GM18951 (cell line): ENCODE measurements around the gene SLC35F3.

ENCODE experiments used
- POLR2A ChIP-seq: IDR thresholded peaks from 4 replicates; pipeline ENCODE4 v1.6.1; 2011; ENCODE audit warnings: mild to moderate bottlenecking; ENCODE audit not compliant: insufficient read length, insufficient read depth; ENCODE audit errors: extremely low read depth
- in situ Hi-C: fragments of 300-500 bp; cut with MboI; formaldehyde crosslinking; loops from one replicate; pipeline ENCODE4 v1.12.0; 2022; ENCODE audit warnings: low sequenced_read_pairs, mixed read lengths, inconsistent platforms; ENCODE audit not compliant: unreplicated experiment

The SLC35F3 gene

DNA sequence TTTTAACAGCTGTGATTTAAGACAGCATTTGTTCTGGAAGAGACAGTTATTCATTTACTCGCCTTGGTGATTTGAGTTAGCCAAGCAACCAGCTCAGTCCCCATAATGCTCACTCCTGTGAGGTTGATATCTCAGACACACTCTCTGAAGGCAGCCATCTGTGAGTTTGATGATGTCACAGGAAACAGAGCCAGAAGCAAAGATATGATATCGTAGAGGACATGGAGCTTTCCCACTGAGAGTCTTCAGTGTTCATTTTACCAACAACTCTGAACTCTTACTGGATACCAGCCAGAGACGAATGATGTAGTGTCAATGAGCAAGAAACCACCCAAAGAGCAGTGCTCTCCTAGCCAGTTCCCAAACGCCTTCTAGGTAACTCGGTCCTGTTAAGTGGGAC lies 219.4 kb downstream of the SLC35F3 start:
- in situ Hi-C loops, result no loop called here
- TF ChIP-seq POLR2A, result no peak

DNA sequence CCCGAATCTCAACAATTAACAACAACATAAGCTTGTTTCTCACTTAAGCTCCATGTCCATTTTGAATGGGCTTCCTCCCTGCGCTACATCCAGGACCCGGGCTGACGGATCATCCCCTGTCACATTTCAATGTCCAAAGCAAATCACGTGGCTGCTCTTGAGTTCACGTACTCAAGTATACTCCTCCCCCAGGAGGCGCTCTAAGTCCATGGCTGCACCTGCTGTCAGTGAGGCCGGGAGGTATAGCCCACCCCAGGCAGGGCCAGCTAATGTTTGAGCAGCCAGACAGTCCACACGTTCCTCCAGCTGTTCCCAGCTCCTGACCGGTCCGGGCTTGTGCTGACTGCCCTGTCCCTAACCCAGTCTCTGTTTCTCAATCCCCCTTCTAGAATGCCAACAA lies 220.8 kb downstream of the SLC35F3 start:
- in situ Hi-C loops, result no loop called here
- no peak for TF ChIP-seq POLR2A

DNA sequence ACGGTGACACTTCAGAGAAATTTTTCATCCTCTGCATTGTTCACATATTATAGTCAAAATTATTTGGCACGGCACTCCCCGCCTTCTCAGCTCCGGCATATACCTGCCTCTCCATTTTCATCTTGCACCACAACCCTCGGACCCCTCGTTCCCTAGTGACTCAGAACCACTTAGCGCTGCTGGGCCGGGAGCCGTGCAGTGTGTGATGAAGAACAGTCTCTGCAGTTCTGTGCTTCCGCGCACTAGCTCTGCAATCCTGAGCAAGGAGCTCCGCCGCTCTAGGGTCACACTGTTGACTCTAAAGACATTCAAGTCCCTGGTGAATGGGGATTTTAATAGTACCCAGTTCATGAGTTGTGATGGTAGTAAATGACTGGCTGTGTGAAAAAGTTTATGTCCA lies 221.2 kb downstream of the SLC35F3 start:
- in situ Hi-C loops, result no loop called here
- TF ChIP-seq POLR2A, result no peak

- in situ Hi-C loops, result no loop called here
- no peak for TF ChIP-seq POLR2A
These were observed 222.7 kb downstream of the SLC35F3 start for GRCh38 chr1:234127026-234127671.

- no peak for TF ChIP-seq POLR2A
- in situ Hi-C loops, result no loop called here
These were observed 228.3 kb downstream of the SLC35F3 start for GRCh38 chr1:234132795-234133194.

- TF ChIP-seq POLR2A, result no peak
- in situ Hi-C loops, result no loop called here
These were observed 230.4 kb downstream of the SLC35F3 start for GRCh38 chr1:234134878-234135277.

- in situ Hi-C loops, result no loop called here
- TF ChIP-seq POLR2A, result no peak
These were observed 231.0 kb downstream of the SLC35F3 start for GRCh38 chr1:234135501-234135900.

DNA sequence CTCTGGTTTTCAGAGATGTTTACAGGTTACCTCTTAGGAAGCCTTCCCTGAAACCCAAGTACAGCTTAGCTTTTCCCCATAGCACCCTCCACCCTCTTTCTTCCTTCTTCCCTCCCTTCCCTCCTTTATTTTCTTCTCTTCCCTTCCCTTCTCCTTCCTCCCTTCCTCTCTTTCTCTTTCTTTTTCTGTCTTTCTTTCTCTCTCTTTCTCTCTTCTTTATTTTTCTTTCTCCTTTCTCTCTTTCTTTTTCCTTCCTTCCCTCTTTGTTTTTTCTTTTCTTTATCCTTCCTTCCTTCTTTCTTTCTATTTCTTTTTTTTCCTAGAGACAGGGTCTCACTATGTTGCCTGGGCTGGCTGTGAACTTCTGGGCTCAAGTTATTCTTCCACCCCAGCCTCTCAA lies 231.6 kb downstream of the SLC35F3 start:
- in situ Hi-C loops, result no loop called here
- TF ChIP-seq POLR2A, result no peak

GRCh38 chr1:234139966-234140365 lies 235.5 kb downstream of the SLC35F3 start:
- in situ Hi-C loops, result no loop called here
- no peak for TF ChIP-seq POLR2A

DNA sequence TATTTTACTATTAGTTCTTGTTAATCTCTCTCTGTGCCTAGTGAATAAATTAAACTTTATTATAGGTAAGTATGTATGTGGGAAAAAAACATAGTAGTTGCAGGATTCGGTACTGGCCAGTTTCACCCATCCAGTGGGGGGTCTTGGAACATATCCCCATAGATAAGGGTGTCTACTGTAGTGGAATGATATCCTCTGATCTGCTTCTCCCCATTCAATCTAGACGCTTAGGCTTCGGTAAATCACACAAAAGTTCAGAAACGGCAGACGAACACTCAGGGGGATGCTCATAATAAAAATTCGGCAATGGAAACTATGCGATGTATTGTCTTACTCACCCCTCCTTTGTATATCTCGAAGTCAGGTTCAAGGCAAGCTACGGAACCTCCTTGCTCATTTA lies 235.9 kb downstream of the SLC35F3 start:
- in situ Hi-C loops, result no loop called here

DNA sequence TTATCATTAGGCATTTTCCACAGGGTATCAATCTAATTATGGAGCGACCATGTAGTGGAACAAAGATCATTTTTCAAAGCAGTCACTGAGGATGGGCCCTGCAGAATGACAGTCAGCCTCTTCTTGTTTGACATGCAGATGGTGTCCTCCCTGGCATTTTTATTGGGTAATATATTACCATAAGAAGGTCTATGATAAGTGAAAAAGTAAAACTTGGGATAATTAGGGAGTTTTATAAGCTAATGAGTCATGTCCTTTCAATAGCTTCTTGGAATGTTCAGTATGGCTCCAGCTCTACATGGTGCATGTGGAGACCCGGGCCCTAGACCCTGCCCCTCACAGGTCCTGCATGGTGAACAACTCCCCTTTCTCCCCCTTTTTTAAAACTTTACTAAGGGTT lies 236.5 kb downstream of the SLC35F3 start:
- TF ChIP-seq POLR2A, result no peak
- in situ Hi-C loops, result no loop called here

More for the DNA sequence above, 235.9 kb downstream of the SLC35F3 start:
- TF ChIP-seq POLR2A, result no peak

- in situ Hi-C loops, result no loop called here
- TF ChIP-seq POLR2A, result no peak
These were observed 239.2 kb downstream of the SLC35F3 start for GRCh38 chr1:234143681-234144080.

GRCh38 chr1:234144901-234145300 lies 240.4 kb downstream of the SLC35F3 start:
- no peak for TF ChIP-seq POLR2A
- in situ Hi-C loops, result no loop called here

DNA sequence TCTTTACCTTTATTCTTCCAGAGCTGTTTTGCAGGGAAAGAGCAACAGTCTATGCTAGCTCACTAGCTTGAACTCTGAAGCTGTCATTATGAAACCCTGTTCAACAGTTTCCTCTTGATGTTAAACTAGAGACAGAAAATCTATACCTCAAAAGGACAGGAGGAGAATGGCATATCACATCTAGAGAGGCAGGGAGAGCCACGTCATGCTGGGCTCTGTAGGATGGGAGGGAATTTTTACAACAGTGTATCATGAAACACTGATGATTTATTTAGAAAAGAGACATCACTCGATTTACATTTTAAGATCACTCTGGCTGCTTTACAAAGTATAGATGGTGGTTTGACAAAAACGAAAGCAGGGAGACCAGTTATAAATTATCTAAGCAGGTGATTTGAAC lies 243.9 kb downstream of the SLC35F3 start:
- in situ Hi-C loops, result no loop called here
- TF ChIP-seq POLR2A, result no peak

DNA sequence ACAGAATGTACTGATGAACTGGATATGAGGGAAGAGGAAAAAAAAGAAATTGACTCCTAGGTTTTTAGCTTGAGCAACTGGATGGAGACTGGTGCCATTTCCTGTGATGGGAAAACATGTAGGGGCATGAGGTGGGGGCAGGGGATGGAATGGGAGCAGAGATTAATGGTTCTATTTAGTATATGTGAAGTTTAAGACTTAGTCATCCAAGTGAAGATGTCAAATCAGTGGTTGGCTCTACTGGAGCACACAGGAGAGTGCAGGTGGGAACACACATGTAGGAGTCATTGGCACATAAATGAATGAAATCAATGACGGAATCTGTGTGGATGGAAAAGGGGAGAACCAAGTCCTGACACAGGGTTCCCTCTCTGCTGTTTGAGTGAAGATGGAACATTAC lies 244.3 kb downstream of the SLC35F3 start:
- no peak for TF ChIP-seq POLR2A
- in situ Hi-C loops, result no loop called here
